Measurements from ENCODE around the gene FCRLA.
"Not testable (repeated sequence)": the region's sequence is repeated elsewhere in the genome, so short reads cannot be mapped to it uniquely, and the experiment has no call there.

FCRLA gene, protein sequence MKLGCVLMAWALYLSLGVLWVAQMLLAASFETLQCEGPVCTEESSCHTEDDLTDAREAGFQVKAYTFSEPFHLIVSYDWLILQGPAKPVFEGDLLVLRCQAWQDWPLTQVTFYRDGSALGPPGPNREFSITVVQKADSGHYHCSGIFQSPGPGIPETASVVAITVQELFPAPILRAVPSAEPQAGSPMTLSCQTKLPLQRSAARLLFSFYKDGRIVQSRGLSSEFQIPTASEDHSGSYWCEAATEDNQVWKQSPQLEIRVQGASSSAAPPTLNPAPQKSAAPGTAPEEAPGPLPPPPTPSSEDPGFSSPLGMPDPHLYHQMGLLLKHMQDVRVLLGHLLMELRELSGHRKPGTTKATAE

DNA sequence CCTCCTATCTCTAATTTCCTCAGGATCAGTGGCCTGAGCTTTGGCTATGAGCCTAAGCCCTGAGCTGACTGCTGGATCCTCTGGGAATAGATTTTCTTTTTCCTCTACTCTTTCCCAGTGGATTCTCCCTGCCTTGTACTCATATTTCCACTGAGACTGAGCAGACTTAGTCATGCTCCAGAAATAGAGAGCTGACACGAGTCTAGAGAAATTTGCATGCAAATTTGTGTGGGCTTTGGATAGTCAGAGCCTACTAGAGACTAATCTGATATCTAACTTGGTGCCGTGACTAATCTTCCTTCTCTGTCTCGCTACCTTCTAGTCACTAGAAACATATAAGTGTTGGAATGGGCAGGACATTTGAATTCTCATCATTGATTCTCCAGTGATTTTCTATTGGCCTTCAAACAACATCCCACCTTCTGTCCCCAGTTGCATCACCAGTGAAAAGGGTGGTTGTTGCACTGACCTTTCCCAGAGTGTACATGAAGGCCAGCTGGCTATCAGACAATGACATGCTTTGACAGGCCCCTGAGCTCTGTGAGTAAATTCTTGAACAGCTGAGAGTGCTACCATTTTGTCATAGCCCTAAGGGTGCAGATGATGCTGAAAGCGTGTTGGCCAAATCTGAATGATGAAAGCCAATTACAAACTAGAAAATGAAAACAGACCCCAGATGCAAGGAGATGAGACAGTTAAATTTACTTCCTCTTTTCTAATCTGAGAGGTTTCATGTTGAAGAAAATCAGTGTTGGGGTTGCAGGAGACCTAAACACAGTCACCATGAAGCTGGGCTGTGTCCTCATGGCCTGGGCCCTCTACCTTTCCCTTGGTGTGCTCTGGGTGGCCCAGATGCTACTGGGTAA is at the start of gene FCRLA:
FCRLA (plus strand) TSS at position 748 of the 866 bp plus-strand sequence; CDS start at position 784, 36 bp downstream.
- no peak for DNase-seq

DNA sequence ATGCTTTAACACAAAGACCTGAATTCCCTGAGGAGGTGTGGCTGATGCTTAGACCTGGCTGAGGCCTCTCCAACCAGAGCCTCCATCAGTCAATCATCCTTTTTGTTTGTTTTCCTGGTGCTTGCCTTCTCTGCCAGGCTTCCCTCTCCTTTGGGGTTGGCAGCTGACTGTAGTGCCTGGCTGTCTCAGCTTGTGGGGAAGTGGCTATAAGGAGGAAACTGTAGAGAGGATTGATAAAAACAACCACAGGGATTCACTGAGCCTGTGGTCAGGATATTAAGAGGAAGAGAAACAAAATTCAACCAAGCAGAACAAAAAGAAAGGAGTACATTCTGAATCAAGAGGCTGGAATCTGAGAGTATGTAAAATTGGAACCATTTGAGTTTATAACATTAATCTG is 48.5 kb upstream of the FCRLA start:
- DNase-seq, result not testable (repeated sequence)

DNA sequence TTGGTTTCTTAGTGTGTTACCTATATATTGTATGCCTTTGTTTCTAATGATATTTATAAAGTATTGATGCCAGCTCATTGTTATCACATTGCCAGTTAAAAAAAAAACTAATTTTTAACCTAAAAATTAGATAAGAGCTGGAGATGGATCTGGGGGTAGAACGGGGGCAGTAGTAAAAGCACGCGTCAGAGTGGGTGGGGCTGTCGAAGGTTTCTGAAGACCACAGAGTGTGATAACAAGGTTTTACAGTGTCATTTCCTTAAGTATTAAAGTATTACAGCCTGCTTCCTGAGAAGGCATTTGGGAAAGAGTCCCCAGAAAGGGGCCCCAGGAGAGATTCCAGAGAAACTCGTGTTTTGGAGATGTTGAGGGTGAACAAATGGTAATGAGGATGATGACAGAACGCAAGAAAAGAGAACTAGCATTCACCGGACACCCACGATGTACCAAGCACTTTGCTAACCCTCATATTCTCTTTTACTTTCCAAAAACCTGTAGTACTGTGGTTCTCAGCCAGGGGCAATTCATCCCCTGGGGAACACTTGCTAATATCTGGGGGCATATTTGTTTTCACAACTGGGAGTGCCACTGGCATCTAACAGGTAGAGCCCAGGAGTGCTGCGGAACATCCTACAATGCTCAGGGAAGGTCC is 45.2 kb upstream of the FCRLA start:
- peak; percentile 6 for DNase-seq

DNA sequence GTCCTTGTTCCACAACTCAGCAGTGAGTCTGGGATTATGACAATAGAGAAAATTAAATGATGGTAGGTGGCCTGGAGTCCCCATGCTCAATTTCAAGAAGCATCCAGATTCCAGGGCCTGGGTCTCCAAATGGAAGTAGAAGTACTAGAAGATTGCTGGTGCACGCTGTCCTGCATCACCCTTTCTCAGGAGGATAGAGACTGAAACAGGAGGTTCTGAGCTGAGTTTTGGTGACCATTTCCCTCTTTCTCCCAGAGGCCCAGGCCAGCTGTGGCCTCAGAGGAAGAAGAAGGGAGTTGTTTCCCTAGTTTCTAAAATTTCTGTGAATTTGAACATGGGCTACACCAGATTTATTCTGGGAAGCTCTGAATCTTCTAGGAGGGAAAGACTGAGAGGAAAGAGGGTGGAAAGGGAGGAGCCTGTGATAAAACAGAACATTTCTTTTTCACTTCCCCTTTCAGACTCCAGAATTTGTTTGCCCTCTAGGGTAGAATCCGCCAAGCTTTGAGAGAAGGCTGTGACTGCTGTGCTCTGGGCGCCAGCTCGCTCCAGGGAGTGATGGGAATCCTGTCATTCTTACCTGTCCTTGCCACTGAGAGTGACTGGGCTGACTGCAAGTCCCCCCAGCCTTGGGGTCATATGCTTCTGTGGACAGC is 44.2 kb upstream of the FCRLA start, which contains the start of gene FCGR2B:
FCGR2B (plus strand) TSS at position 460 of the 656 bp plus-strand sequence; CDS start at position 559, 99 bp downstream.
- DNase-seq, result not testable (repeated sequence)

DNA sequence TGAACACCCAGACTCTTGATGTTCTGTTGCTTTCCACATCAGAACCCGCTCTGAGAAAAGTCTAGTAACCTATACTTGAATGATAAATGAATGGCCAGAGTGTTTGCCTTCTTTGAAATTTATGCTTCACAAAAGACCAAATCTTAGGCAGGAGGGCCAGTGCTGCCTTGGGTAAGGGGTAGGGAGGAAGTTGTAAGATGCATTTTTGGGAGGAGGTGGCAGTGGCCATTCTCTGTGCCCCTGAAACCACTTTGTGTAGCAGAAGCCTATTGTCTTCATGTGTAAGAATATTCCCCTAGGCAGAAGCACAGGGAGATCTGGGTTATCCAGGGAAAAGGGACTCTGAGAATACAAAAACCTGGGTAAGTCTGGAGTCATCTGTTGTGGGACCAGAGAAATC is 43.5 kb upstream of the FCRLA start:
- DNase-seq, result not testable (repeated sequence)

DNA sequence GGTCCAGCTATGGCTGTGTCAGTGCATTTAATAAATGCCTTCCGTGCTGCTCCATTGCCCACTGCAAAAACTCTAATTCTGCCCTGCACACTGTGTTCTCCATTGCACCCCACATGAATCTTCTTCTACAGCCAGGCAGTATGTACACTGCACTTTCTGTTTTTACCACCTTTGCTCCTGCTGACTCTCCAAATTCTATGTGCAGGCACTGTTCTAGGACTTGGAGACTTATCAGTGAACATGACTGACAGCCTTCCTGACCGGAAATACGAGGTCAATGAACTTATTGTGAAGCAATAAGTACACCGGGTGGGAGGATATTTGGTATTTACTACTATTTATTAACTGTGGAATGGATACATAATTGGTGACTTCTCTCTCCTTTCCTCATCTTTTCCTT is 42.3 kb upstream of the FCRLA start:
- not testable (repeated sequence) for DNase-seq

DNA sequence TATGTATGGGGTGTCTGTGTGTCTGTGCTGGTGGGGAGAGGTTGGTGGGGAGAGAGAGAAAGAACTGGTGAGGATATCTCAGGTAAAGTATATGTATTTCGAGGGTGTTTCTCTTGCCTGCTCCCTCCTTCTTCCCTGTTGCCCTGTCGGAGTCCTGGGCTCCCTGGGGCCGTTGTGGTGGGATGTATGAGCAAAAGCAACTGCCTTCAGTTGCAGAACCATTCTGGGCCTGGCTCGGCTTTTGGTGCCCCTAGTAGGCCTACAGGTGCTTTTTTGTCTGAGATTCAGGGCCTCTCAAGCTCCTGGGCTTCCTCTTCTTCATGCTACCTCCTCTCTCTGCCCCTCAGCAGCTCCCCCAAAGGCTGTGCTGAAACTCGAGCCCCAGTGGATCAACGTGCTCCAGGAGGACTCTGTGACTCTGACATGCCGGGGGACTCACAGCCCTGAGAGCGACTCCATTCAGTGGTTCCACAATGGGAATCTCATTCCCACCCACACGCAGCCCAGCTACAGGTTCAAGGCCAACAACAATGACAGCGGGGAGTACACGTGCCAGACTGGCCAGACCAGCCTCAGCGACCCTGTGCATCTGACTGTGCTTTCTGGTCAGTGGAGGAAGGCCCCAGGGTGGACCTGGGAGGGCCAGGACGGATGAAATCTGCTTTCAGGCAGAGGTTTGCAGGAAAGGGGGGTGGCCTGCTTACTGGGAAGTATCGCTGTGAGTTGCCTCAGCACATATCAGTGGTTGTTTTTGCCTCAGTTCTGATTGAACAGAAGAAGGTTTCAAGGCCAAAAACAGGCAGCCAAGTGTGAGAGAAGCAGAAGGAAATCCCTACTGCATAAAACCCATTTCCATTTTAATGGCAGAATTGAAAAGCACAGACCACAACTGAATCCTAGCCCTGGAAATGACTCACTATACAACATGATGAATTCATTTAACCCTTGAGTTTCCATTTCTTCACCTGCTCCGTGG is 35.7 kb upstream of the FCRLA start:
- not testable (repeated sequence) for DNase-seq

DNA sequence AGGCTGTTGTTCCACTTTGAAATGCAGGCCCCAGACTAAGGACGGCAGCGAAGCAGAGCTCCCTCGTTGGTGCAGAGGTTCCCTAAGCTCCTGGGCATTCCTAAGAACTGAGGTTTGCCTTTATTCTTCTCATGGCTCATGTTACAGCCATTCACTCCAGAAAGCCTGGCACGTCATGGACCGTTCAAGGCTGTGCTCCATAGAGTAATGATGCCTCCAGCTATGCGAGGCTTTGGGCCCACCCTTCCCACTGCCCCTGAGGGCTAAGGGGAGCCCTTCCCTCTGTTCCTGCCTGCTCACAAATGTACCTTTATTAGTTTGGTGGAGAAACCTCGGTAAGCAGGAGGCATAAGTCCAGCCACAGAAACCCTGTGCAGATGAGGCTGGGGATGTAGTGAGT is 33.6 kb upstream of the FCRLA start:
- not testable (repeated sequence) for DNase-seq

DNA sequence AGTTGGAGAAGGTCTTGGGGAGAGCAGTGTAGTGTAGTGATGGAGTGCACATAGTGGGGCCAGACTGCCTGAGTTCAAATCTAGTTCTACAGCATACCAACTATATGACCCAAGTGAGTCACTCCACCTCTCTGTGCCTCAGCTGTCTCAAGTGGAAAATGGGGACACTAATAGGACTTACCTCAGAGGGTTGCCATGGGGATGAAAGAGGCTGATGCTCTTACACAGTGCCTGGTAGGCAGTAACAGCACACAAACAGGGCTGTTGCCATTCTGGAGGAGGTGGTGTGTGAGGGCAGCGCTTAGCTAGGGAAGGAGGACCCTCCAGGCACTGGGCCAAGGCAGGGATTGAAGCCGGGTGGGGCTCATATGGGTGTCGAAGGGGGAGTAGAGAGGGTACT is 32.6 kb upstream of the FCRLA start:
- DNase-seq, result not testable (repeated sequence)

DNA sequence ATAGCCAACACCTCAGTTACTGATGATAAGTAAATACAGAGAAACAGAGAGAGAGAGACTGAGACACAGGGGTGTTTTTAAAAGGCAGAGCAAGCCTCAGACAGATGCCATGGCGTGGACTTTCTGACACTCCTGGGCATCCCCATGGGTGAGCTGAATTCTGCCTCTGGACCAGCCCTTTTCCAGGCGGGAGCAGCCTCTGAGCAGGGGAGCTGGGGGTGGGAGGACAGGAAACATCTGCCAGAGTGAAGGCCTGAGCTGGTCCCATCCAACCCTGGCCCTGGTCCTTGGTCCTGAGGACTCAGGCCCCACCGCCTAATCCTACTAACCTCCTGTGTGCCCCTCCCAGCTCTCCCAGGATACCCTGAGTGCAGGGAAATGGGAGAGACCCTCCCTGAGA is 32.1 kb upstream of the FCRLA start:
- not testable (repeated sequence) for DNase-seq

DNA sequence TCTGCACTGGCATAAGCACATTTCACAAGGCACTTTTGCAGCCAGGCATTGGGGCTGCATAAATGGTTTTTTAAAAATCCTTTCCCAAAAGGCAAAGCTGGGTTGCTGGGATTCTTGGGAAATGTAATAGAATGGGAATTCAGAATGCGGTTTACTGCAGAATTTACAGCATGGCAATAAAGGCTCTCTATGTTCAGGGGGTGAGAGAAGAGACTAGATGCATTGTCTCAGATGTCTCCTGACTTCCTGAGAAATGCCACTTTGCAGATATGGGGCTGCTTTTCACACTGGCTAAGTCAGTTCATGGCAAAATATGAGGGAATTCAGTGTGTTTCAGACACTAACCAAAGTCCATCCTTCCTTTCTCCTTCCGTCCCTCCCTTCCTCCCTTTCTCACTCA is 30.6 kb upstream of the FCRLA start:
- DNase-seq, result no peak

DNA sequence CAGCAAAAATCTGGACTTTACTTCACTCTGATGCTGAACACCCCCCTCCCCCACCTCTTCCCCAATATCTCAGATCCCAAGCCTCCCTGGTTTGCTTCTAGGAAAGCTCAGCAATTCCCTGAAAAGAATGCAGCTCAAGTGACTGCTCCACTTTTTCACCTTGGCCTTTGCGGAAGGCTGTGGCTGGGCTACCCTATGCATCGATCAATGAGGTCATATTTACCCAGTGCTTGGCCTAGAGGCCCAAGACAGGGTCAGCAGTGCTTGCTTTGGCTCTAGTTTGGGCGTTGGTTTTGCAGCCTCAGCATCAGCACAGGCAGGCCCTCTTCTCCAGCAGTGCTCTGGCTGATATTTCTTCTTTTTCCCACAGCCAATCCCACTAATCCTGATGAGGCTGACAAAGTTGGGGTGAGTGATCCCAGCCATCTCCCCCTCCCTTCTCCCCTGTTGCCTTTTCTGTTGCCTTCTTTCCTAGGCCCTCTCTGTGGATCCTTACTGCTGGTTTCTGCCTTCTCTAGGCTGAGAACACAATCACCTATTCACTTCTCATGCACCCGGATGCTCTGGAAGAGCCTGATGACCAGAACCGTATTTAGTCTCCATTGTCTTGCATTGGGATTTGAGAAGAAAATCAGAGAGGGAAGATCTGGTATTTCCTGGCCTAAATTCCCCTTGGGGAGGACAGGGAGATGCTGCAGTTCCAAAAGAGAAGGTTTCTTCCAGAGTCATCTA is 29.9 kb upstream of the FCRLA start:
- no peak for DNase-seq

DNA sequence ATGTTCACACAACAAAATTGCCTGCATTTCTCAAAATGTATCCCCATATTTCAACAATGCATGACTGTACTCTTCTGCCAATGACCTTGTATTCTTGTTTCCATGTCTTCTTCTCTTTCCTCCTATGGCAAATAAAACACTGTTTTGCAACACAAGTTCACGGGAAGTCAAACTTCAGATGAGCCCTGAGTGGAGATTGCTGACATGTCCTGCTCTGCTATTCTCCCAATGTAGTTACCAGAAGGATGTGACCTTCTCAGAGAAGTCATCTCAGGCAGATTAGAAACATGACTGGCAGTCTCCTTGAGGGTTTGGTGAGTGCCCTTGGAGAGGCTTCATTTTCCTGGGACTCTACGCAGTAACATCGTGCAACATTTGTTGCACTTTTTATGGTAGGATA is 28.5 kb upstream of the FCRLA start:
- DNase-seq, result no peak

DNA sequence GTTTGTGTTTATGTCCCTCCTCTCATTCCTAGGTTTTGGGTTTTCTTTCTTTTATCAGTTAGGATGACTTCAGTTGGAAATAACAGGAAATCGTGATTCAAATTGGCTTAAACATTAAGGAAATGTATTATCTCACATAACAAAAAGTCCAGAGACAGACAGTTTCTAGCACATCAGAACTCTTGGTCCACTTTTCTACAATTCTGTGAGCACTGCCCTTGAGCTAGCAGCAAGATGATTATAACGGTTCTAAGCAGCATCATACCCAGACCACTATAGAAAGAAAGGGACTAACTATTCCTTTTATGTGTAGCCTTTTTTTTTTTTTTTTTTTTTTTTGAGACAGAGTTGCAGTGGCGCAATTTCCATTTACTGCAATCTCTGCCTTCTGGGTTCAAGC is 25.1 kb upstream of the FCRLA start:
- no peak for DNase-seq

DNA sequence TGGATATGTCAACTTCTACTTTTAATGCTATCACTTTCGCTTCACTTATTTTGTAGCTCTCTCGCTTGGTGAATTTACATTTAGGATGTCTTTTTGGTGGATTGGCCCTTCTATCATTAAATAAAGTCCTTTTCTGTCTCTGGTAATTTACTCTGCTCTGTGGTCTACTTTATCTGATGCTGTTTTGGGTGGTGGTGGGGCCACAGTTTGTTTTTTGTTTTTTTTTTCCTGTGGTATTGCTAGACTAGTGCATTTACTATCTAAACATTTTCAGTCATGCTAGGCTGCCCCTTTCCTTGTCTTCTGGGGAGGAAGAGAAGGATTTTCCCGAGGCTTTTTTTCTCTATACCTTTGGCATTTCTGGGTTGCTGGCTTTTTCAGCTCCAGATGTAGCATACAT is 18.1 kb upstream of the FCRLA start:
- DNase-seq, result no peak

DNA sequence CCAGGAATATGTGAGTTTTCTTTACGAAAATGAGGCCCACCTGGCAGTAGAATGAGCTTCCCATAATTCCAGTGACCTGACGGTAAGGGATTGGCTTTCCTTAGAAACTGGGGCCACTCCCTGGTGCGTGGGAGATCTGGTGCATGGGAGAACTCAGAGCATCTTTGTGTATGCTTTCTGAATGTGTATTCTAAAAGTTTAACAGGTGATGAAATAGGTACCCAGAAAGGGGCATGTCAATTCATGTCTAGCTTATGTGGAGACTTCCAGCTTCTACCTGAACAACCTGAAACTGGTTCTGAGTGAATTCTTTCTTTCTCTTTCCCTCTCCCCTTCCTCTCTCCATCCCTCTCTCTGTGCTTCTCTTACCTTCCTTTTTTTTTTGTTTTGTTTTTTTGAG is 15.2 kb upstream of the FCRLA start:
- DNase-seq, result no peak

DNA sequence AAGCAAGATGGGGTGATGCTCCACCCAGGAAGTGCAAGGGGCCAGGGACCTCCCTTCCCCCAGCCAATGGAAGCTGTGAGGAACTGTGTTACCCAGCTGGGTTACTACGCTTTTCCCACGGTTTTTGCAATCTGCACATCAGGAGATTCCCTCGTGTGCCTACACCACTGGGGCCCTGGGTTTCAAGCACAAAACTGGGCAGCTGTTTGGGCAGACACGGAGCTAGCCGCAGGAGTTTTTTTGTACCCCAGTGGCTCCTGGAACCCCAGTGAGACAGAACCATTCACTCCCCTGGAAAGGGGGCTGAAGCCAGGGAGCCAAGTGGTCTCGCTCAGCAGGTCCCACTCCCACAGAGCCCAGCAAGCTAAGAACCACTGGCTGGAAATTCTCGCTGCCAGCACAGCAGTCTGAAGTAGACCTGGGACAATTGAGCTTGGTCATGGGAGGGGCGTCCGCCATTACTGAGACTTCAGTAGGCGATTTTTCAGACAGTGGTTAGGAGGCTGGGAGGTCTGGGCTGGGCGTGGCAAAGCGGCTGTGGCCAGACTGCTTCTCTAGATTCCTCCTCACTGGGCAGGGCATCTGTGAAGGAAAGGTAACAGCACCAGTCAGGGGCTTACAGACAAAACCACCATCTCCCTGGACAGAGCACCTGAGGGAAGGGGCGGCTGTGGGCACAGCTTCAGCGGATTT is 13.9 kb upstream of the FCRLA start:
- DNase-seq, result not testable (repeated sequence)

DNA sequence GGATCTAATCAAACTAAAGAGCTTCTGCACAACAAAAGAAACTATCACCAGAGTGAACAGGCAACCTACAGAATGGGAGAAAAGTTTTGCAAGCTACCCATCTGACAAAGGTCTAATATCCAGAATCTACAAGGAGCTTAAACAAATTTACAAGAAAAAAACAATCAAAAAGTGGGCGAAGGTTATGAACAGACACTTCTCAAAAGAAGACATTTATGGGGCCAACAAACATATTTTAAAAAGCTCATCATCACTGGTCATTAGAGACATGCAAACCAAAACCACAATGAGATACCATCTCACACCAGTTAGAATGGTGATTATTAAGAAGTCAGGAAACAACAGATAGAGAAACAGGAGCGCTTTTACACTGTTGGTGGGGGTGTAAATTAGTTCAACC is 8.7 kb upstream of the FCRLA start:
- DNase-seq, result not testable (repeated sequence)

DNA sequence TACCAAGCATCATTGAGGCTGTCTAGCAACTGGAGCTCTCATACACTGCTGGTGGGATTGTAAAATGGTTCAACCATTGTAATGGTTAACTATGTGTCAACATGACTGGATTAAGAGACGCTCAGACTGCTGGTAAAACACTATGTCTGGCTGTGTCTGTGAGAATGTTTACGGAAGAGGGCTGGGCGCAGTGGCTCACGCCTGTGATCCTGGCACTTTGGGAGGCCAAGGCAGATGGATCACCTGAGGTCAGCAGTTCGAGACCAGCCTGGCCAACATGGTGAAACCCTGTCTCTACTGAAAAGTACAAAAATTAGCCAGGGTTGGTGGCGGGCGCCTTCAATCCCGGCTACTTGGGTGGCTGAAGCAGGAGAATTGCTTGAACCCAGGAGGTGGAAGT is 4.8 kb upstream of the FCRLA start:
- DNase-seq, result no peak

DNA sequence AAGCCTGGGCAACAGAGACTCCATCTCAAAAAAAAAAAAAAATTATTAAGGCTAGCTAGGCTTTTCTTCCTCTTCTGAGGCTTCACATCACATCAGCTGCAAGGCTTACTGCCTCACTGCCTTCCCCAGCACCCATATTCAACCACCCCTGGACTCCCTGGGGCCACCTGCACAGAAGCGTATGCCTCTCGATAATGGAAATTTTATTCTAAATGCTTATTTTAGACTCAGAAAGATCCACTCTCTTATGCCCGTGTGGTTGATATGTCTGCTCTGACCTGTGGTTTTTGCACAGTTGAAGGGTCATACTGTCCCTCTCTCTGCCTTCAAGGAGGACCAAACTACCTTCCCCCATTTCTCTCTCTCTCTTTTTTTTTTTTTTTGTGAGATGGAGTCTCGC is 1.5 kb upstream of the FCRLA start:
- DNase-seq, result no peak
